GM10248 (cell line): ENCODE results near the gene EPC1.
"Not testable (repeated sequence)": the region's sequence is repeated elsewhere in the genome, so short reads cannot be mapped to it uniquely, and the experiment has no call there.

ENCODE experiments used
- CTCF ChIA-PET: fragments of 300-600 bp; sonication (Branson Sonifier 250); formaldehyde crosslinking; extraction: SDS; loops from one replicate; lab custom pipeline; 2021; ENCODE audit warnings: antibody characterized with exemption; lab: Yijun Ruan, JAX
- POLR2A ChIA-PET: fragments of 350-650 bp; sonication (Branson Sonifier 250); formaldehyde crosslinking; extraction: SDS; loops from one replicate; lab custom pipeline; 2020; ENCODE audit warnings: antibody characterized with exemption; lab: Yijun Ruan, JAX
- DNase-seq: peaks from one replicate; pipeline ENCODE4 v3.0.0; 2012; ENCODE audit errors: extremely low spot score
- CTCF ChIP-seq: IDR thresholded peaks from 2 replicates; pipeline ENCODE4 v1.5.1; 2012; ENCODE audit warnings: mild to moderate bottlenecking, low read depth; ENCODE audit errors: extremely low read depth, missing control alignments, control extremely low read depth

Gene EPC1

DNA sequence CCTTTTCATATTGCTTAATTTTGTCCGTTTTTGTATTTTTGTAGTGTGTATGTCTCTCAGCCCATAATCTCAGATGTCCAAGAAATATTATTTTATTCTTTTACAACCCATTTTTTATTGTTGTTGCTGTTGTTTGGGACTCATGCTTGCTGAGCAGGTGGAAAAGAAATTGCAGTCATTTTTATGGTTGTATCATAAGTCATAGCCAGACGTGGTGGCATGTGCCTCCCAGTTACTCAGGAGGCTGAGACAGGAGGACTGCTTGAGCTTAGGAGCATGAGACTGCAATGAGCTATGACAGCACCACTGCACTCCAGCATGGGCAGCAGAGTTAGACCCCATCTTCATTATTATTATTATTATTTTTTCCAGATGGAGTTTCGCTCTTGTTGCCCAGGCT lies 117.8 kb downstream of the EPC1 start:
- POLR2A ChIA-PET, result no interaction called here
- no peak for DNase-seq
- TF ChIP-seq CTCF, result no peak
- CTCF ChIA-PET, result interaction anchor here (1.1 to 1.4 kb wide), 2 partner anchors 13 to 14 kb away, joined by 3 to 4 read pairs; no protein-coding TSS in a partner anchor

GRCh38 chr10:32227802-32228201 lies 119.2 kb downstream of the EPC1 start:
- CTCF ChIA-PET, result interaction anchor here (1.3 to 1.7 kb wide), 2 partner anchors 12 to 28 kb away, joined by 3 to 4 read pairs; no protein-coding TSS in a partner anchor
- TF ChIP-seq CTCF, result no peak

GRCh38 chr10:32226624-32227023 lies 120.3 kb downstream of the EPC1 start:
- TF ChIP-seq CTCF, result no peak
- POLR2A ChIA-PET, result no interaction called here
- no peak for DNase-seq
- CTCF ChIA-PET, result interaction anchor here (1.0 to 1.7 kb wide), 2 partner anchors 11 to 16 kb away, joined by 3 to 4 read pairs; no protein-coding TSS in a partner anchor

More at GRCh38 chr10:32227802-32228201, 119.2 kb downstream of the EPC1 start:
- POLR2A ChIA-PET, result no interaction called here
- DNase-seq, result no peak

- no peak for DNase-seq
- CTCF ChIA-PET, result no interaction called here
- POLR2A ChIA-PET, result no interaction called here
- TF ChIP-seq CTCF, result no peak
Observed at GRCh38 chr10:32225976-32226375, 121.0 kb downstream of the EPC1 start.

DNA sequence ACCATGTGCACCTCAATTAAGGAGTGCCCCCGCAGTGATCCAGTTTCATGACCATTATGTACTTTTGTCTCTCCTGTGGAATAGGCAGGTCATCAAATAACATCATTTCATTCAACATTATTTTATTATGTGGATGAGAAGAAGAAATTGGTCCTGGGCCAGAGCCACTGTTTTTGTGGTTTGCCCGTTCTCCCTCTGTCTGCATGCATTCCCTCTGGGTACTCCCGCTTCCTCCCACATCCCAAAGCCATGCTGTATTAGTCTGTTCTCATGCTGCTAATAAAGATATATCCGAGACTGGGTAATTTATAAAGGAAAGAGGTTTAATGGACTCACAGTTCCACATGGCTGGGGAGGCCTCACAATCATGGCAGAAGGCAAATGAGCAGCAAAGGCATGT lies 124.6 kb downstream of the EPC1 start:
- DNase-seq, POLR2A ChIA-PET: not testable (repeated sequence)
- CTCF ChIA-PET, result interaction anchor here (1.5 kb wide), 1 partner anchor 11 kb away, joined by 3 read pairs; no protein-coding TSS in a partner anchor

DNA sequence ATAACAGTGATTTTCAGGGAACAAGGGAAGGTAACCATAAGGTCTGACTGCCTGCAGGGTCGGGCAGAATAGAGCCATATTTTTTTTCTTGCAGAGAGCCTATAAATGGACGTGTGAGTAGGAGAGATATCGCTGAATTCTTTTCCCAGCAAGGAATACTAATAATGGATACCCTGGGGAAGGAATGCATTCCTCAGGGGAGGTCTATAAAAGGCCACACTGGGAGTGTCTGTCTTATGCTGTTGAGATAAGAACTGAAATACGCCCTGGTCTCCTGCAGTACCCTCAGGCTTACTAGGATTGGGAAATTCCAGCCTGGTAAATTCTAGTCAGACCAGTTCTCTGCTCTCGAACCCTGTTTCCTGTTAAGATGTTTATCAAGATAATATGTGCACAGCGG lies 127.8 kb downstream of the EPC1 start:
- POLR2A ChIA-PET, DNase-seq, CTCF ChIA-PET: not testable (repeated sequence)

DNA sequence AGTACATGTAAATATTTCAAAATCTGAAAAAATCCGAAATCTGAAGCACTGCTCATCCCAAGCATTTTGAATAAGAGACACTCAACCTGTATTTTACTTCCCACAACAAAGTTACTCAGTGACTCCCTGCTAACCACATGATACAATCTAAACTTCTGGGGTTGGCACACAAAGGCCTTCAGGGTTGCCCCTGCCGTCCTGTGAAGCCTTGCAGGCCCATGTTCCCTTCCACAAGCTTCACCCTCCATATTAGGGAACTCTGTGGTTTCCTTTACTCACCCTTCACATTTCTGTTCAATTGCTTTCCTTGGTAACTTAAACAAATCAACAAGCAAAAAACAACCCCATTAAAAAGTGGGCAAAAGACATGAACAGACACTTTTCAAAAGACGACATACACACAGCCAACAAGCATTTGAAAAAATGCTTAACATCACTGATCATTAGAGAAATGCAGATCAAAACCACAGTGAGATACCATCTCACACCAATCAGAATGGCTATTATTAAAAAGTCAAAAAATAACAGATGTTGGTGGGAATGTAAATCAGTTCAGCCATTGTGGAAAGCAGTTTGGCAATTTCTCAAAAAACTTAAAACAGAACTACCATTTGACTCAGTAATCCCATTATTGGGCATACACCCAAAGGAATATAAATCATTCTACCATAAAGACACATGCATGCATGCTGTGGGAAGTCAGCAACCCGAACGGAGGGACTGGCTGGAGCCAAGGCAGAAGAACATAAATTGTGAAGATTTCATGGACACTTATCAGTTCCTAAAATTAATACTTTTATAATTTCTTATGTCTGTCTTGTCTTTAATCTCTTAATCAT lies 128.5 kb downstream of the EPC1 start:
- CTCF ChIA-PET, DNase-seq, POLR2A ChIA-PET: not testable (repeated sequence)
